ENCODE measurements around the gene PSMB2. TPM values are rescaled to one million over a fixed set of nuclear protein-coding genes. Genes with fewer than 3 reads are reported as not detected.

PSMB2 gene
- total and polyA plus RNA-seq, 2 of the 8 experiments (the other 6 are each of a cell fraction or from before 2014, with no cell fraction given), result 91.4 to 101 TPM

DNA sequence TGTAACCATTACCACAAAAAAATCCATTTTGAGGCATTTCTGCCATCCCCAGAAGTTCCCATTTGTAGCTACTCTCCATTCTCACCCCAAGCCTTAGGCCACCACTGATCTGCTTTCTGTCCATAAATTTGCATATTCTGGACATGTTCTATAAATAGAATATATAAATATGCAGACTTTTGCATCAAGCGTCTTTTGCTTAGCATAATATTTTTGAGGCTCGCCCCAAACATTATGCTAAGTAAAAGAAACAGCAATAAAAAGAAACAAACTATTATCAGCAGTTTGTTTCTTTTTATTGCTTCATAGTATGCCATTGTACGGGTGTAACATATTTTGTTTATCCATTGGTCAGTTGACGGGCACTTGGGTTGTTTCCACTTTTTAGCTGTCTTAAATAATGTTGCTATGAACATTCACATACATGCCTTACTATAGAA lies 60.4 kb downstream of the PSMB2 start (continued):
- TF ChIP-seq E2F6 (IDR thresholded peaks at IDR 0.05), result no peak

Measured in H1 (cell line).